ENCODE measurements around the gene FARP1.

The FARP1 gene

DNA sequence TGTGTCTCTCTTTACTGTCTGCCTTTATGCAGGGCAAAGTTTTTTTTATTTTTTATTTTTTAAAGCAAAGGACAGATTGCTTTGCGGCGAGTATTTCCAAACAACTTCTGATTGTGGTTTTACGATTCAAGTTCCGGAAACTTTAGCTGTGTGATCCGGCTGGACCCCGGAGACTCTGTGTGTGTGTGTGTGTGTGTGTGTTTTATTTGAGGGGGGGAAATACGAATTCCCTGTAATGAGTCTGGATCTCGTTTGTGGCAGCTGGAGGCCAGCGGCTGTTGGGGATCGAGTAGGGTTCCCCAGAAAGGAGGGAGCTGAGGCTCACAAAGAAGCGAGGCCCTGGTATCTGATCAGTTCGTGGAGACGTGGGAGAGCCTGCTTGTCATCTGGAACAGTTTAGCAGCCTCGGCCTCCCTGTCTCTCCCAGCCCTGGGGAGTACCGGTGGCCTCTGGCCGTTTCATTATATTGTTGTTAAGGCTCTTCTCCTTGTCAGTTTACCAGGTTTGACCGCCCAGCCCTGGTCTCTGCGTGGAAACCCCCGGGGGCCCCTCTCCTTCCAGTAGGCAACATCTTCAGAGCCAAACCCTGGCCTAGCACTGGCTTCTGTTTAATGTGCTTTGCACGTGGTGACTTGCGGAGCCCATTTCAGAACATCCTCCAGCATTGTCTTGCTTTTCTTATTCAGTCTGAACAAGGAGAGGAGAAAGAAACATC, 1.3 kb downstream of the FARP1 start:
- peak overlapping the region; percentile 55 to 62 for H3K4me3 ChIP-seq (replicated peaks in 1 of 2; ENCODE audit: low read depth in 2 of 2, low read length in 2 of 2)
- DNase-seq (ENCODE audit: low read depth in 2 of 2) = peak; percentile 49 to 53
- TF ChIP-seq, protein P1, sequence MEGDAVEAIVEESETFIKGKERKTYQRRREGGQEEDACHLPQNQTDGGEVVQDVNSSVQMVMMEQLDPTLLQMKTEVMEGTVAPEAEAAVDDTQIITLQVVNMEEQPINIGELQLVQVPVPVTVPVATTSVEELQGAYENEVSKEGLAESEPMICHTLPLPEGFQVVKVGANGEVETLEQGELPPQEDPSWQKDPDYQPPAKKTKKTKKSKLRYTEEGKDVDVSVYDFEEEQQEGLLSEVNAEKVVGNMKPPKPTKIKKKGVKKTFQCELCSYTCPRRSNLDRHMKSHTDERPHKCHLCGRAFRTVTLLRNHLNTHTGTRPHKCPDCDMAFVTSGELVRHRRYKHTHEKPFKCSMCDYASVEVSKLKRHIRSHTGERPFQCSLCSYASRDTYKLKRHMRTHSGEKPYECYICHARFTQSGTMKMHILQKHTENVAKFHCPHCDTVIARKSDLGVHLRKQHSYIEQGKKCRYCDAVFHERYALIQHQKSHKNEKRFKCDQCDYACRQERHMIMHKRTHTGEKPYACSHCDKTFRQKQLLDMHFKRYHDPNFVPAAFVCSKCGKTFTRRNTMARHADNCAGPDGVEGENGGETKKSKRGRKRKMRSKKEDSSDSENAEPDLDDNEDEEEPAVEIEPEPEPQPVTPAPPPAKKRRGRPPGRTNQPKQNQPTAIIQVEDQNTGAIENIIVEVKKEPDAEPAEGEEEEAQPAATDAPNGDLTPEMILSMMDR (IDR thresholded peaks at IDR 0.05; ENCODE audit: low read depth, low read length) = no peak

DNA sequence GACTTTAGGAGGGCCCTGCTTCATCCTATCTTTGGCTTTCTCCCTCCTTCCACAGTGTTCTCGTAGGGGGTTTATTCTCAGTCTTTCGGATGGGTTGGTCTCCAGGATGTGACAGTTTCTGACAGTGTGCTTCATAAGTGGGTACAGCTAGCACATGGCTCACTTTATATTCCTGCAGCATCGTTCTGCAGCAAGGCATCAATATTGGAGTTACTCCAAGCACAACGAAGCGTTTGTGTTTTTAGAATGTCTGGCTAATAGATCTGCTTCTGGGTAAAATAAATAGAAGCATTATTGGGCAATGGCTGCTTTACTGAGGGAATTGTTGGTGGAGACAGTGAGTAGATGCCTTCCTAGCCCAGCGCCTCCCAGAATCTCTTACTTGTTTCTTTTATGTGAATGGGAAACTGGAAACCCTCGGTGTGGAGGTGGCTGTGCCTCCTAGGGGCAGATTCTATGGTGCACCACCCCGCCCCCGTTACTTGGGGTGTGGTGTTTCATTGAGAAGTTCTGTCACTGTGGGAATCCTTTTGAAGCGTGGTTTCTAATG, 2.0 kb downstream of the FARP1 start:
- H3K4me3 ChIP-seq (replicated peaks in 1 of 2; ENCODE audit: low read depth in 2 of 2, low read length in 2 of 2) = peak overlapping the region; percentile 55 to 62
- peak; percentile 47 to 71 for DNase-seq (ENCODE audit: low read depth in 2 of 2)
- TF ChIP-seq, protein P1 (IDR thresholded peaks at IDR 0.05; ENCODE audit: low read depth, low read length) = peak; percentile 12

DNA sequence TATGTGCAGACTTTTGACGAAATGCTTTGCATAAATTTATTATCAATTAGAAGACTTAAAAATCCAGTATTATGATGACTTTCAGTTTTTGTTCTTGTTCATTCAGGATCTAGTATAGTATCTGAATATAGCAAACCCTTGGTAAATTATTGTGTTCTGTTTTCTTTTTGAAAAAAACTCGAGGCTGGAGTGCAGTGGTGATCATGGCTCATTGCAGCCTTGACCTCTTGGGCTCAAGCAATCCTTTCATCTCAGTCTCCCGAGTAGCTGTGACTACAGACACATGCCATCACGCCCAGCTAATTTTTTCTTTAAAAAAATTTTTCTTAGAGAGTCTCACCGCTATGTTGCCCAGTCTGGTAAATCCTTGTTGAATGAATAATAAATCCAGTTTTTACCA, 4.6 kb downstream of the FARP1 start:
- H3K4me3 ChIP-seq (replicated peaks in 1 of 2; ENCODE audit: low read depth in 2 of 2, low read length in 2 of 2) = no peak overlapping the region
- TF ChIP-seq, protein P1 (IDR thresholded peaks at IDR 0.05; ENCODE audit: low read depth, low read length) = peak; percentile 4
- DNase-seq (ENCODE audit: low read depth in 2 of 2) = no peak

DNA sequence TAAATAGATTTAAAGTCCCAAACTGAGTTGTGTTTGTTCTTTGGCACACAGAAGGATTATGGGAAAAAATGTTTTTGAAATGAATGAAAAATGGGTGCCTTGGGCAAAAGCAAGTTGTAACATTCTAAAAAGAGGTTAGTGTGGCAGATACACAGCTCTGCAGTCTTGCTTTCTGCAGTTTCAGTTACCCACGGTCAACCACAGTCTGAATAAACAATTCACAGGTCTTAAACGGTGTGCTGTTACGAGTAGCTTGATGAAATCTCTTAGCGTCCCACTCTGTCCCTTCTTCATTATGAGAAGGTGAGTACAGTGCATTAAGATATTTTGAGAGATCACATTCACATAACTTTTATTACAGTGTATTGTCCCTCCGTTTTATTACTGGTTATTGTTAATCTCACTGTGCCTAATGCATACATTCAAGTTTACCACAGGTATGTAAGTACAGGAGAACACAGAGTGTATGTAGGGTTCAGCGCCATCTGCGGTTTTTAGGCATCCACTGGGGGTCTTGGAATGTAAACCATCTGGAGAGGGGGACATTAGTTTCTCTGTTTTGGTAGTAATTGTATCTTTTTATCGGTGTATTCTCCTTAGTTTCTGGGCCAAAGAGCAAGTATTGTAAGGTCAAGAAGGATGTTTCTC, 8.1 kb downstream of the FARP1 start:
- TF ChIP-seq, protein P1 (IDR thresholded peaks at IDR 0.05; ENCODE audit: low read depth, low read length) = no peak
- DNase-seq (ENCODE audit: low read depth in 2 of 2) = no peak
- no peak overlapping the region for H3K4me3 ChIP-seq (replicated peaks in 1 of 2; ENCODE audit: low read depth in 2 of 2, low read length in 2 of 2)

DNA sequence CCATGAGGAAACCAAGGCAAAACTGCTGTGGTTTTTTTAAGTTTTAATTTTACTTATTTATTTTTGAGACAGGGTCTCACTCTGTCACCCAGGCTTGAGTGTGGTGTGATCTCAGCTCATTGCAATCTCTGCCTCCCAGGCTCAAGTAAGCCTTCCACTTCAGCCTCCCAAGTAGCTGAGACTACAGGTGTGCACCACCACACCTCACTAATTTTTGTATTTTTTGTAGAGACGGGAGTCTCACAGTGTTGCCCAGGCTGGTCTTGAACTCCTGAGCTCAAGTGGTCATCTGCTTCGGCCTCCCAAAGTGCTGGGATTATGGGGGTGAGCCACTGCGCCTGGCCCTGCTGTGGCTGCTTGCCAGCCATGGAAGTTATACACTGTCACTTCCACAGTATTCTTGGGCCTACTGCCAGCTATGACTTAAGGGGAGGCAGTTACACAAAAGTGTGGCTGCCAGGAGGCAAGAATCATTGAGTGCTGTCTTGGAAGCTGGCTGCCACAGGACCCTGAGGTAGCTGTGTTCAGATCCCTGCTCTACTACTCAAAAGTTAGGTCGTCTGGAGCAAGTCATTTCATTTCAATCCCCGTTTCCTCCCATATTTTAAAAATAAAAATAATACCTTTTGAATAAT, 12.7 kb downstream of the FARP1 start:
- H3K4me3 ChIP-seq (replicated peaks in 1 of 2; ENCODE audit: low read depth in 2 of 2, low read length in 2 of 2) = no peak overlapping the region
- peak; percentile 78 to 89 for DNase-seq (ENCODE audit: low read depth in 2 of 2)
- TF ChIP-seq, protein P1 (IDR thresholded peaks at IDR 0.05; ENCODE audit: low read depth, low read length) = no peak

DNA sequence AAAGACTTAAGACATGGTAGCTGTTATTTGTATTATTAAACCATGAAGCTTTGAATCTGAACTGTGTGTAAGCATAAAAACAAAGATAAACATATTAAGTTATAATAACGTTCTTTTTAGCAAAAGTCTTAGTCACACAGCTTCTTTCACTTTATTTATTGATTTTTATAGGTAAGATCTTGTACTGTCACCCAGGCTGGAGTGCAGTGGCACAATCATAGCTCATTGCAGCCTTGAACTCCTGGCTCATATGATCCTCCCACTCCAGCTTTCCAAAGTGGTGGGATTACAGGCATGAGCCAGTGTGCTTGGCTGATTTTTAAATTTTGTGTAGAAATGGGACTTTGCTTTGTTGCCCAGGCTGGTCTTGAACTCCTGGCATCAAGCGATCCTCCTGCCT, 13.4 kb downstream of the FARP1 start:
- no peak overlapping the region for H3K4me3 ChIP-seq (replicated peaks in 1 of 2; ENCODE audit: low read depth in 2 of 2, low read length in 2 of 2)
- no peak for DNase-seq (ENCODE audit: low read depth in 2 of 2)
- TF ChIP-seq, protein P1 (IDR thresholded peaks at IDR 0.05; ENCODE audit: low read depth, low read length) = no peak
